Activated CD8-positive, alpha-beta T cell treated with anti-CD3 and anti-CD28 coated beads, Interleukin-2, amount 10 ng/mL, durations not matched to agents 7 days and 5 days (primary cell): ENCODE data around the gene TNKS2. TPM values are rescaled to one million over a fixed set of nuclear protein-coding genes. Genes with fewer than 3 reads are reported as not detected.

Experiments used
- ATAC-seq: fragments of 150-1000 bp; cut with Tn5 transposase; one replicate; pipeline ENCODE4 v1.10.0; 2021; ENCODE audit warnings: moderate library complexity
- CTCF ChIA-PET: fragments of 350-600 bp; sonication (Branson Sonifier 250); formaldehyde crosslinking; loops from one replicate; lab custom pipeline; 2021; ENCODE audit warnings: antibody characterized with exemption; lab: Charles Lee
- POLR2A ChIA-PET: fragments of 350-600 bp; sonication (Branson Sonifier 250); formaldehyde crosslinking; loops from one replicate; lab custom pipeline; 2021; ENCODE audit warnings: antibody characterized with exemption; lab: Charles Lee
- DNase-seq: peaks from one replicate; pipeline ENCODE4 v3.0.0-alpha.2; 2020
- H3K27ac Mint-ChIP-seq: one replicate; pipeline ENCODE4 v1.8.0; 2021; ENCODE audit warnings: mild to moderate bottlenecking, mixed read lengths
- H3K27me3 Mint-ChIP-seq: one replicate; pipeline ENCODE4 v1.8.0; 2021; ENCODE audit warnings: low read depth, mixed read lengths
- H3K36me3 Mint-ChIP-seq: one replicate; pipeline ENCODE4 v1.8.0; 2021; ENCODE audit warnings: low read depth, mixed read lengths
- H3K4me1 Mint-ChIP-seq: one replicate; pipeline ENCODE4 v1.8.0; 2021; ENCODE audit warnings: low read depth, mixed read lengths
- H3K4me3 Mint-ChIP-seq: one replicate; pipeline ENCODE4 v1.8.0; 2021; ENCODE audit warnings: mild to moderate bottlenecking, mixed read lengths
- H3K9me3 Mint-ChIP-seq: one replicate; pipeline ENCODE4 v1.8.0; 2022; ENCODE audit warnings: mixed read lengths; ENCODE audit not compliant: insufficient read depth
- total RNA-seq, 2 experiments: library from RNA; stranded (reverse); gene quantifications; one replicate each; pipeline ENCODE4 v1.2.3, GENCODE V29; 2021

Gene TNKS2
- total RNA-seq, 2 experiments from 2014 or later: 27.5 to 28.4 TPM

GRCh38 chr10:91772869-91773268, 25.4 kb upstream of the TNKS2 start:
- CTCF ChIA-PET: no interaction called here
- H3K36me3 Mint-ChIP-seq: no peaks in the 10 kb centered on the region
- no peaks in the 10 kb centered on the region for H3K9me3 Mint-ChIP-seq
- no peak overlapping the region for H3K4me3 Mint-ChIP-seq
- peaks cover 4% of the 10 kb centered on the region for H3K27me3 Mint-ChIP-seq
- no peak for ATAC-seq
- no peak overlapping the region for H3K27ac Mint-ChIP-seq
- no peak for DNase-seq
- H3K4me1 Mint-ChIP-seq: no peaks in the 10 kb centered on the region
- POLR2A ChIA-PET: no interaction called here

- CTCF ChIA-PET: interaction anchor here (1.1 to 1.6 kb wide), 2 partner anchors 16 to 138 kb away, joined by 3 to 5 read pairs; no protein-coding TSS in a partner anchor
- POLR2A ChIA-PET: no interaction called here
These were observed 23.7 kb upstream of the TNKS2 start for GRCh38 chr10:91774571-91774970.

DNA sequence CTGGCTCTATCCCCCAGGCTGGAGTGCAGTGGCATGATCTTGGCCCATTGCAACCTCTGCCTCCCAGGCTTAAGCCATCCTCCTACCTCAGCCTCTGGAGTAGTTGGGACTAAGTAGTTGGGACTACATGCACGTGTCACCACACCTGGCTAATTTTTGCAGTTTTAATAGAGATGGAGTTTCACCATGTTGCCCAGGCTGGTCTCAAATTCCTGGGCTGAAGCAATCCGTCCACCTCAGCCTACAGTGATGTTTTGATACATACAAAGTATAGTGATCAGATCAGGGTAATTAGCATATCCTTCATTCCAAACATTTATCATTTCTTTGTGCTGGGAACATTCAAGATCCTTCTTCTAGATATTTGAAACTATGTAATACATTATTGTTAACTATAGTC, 22.5 kb upstream of the TNKS2 start:
- H3K27me3 Mint-ChIP-seq: peaks cover 8% of the 10 kb centered on the region
- ChIA-PET POLR2A (no interaction called here), CTCF (no interaction called here)
- ATAC-seq: no peak
- DNase-seq: no peak
- no peak overlapping the region for H3K27ac Mint-ChIP-seq
- no peaks in the 10 kb centered on the region for H3K9me3 Mint-ChIP-seq
- H3K4me3 Mint-ChIP-seq: no peak overlapping the region
- H3K4me1 Mint-ChIP-seq: no peaks in the 10 kb centered on the region
- H3K36me3 Mint-ChIP-seq: no peaks in the 10 kb centered on the region

More at GRCh38 chr10:91774571-91774970, 23.7 kb upstream of the TNKS2 start:
- DNase-seq (no peak), ATAC-seq (no peak)
- Mint-ChIP-seq H3K4me1 (no peaks in the 10 kb centered on the region), H3K36me3 (no peaks in the 10 kb centered on the region), H3K27me3 (peaks cover 4% of the 10 kb centered on the region), H3K27ac (no peak overlapping the region), H3K9me3 (no peaks in the 10 kb centered on the region), H3K4me3 (no peak overlapping the region)

GRCh38 chr10:91776266-91776665, 22.0 kb upstream of the TNKS2 start:
- Mint-ChIP-seq H3K27me3 (peaks cover 8% of the 10 kb centered on the region), H3K9me3 (no peaks in the 10 kb centered on the region), H3K4me3 (no peak overlapping the region), H3K27ac (no peak overlapping the region), H3K4me1 (no peaks in the 10 kb centered on the region), H3K36me3 (no peaks in the 10 kb centered on the region)
- POLR2A ChIA-PET: no interaction called here
- ATAC-seq (no peak), DNase-seq (no peak)
- CTCF ChIA-PET: no interaction called here

DNA sequence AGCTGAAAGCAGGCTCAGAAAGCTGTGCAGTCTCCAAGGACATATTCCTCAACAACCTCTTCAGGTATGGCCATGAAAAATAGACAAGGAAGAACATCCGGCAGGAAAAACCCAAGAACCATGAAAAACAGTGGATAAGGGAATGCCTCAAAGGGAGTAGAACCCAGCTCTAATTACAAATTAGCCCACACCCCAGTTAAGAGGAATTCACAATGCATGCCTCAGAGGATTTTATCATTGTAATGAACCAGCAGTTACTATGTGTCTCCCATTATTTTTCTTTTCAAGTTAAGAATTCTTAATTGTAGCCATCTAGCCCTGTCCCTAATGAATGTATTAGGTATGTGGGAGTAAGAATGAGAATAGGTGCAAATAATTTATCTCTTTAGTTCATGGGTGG, 19.7 kb upstream of the TNKS2 start:
- no peak for ATAC-seq
- Mint-ChIP-seq H3K36me3 (no peaks in the 10 kb centered on the region), H3K4me3 (no peak overlapping the region), H3K27me3 (peaks cover 13% of the 10 kb centered on the region), H3K4me1 (no peaks in the 10 kb centered on the region), H3K27ac (no peak overlapping the region), H3K9me3 (no peaks in the 10 kb centered on the region)
- POLR2A ChIA-PET: no interaction called here
- DNase-seq: no peak
- CTCF ChIA-PET: no interaction called here

DNA sequence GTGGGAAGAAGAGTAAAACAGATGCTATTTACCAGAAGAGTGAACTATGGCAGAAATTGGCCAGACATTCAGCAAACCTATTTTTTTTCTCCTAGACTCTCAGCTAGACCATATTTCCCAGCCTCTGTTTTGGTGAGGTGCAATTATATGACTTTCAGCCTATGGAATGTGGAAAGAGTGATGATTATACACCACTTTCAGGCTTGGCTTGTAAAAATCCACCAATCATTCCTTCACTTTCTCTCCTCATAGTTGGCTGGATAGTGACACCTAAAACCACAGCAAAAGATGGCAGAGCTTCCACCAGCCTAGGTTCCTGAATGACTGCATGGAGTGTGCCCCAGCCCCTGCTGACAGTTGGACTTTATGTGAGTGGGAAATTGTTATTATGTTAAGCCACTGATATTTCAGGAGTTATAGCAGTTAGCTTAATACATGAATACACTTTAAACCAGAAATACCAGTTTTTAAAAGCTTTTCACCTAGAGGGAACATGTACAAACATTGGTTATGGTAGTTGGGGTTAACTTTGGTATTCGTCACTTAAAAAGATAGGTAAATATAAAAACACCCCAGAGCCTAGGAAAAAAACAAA, 19.1 kb upstream of the TNKS2 start:
- DNase-seq: no peak
- Mint-ChIP-seq H3K4me1 (no peaks in the 10 kb centered on the region), H3K9me3 (no peaks in the 10 kb centered on the region), H3K27ac (no peak overlapping the region), H3K4me3 (no peak overlapping the region), H3K27me3 (peaks cover 12% of the 10 kb centered on the region), H3K36me3 (no peaks in the 10 kb centered on the region)
- POLR2A ChIA-PET: no interaction called here
- ATAC-seq: no peak
- CTCF ChIA-PET: no interaction called here

DNA sequence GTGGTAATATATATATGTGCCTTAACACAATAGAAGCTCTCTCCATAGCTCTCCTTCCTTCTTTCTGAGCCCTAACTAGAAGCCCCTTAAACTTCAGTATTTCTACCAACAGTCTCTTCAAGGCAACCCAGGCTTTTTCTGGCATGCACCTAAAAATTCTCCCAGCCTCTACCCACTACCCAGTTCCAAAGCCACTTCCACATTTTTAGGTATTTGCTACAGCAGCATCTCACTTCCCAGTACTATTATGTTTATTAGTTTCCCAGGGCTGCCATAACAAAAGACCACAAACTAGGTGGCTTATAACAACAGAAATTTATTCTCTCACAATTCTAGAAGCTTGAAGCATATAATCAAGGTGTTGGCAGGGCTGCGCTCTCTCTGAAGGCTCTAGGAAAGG, 15.7 kb upstream of the TNKS2 start:
- no peaks in the 10 kb centered on the region for H3K36me3 Mint-ChIP-seq
- POLR2A ChIA-PET: no interaction called here
- ATAC-seq: no peak
- CTCF ChIA-PET: no interaction called here
- no peaks in the 10 kb centered on the region for H3K4me1 Mint-ChIP-seq
- no peak for DNase-seq
- H3K27ac Mint-ChIP-seq: no peak overlapping the region
- no peaks in the 10 kb centered on the region for H3K9me3 Mint-ChIP-seq
- peaks cover 14% of the 10 kb centered on the region for H3K27me3 Mint-ChIP-seq
- H3K4me3 Mint-ChIP-seq: no peak overlapping the region

GRCh38 chr10:91785830-91786229, 12.4 kb upstream of the TNKS2 start:
- no peak overlapping the region for H3K4me3 Mint-ChIP-seq
- CTCF ChIA-PET: interaction anchor here (1.6 kb wide), 1 partner anchor 10 kb away, joined by 4 read pairs; no protein-coding TSS in a partner anchor
- H3K36me3 Mint-ChIP-seq: no peaks in the 10 kb centered on the region
- no peak overlapping the region for H3K27ac Mint-ChIP-seq
- ATAC-seq (no peak), DNase-seq (no peak)
- peaks cover 8% of the 10 kb centered on the region for H3K27me3 Mint-ChIP-seq
- POLR2A ChIA-PET: no interaction called here
- no peaks in the 10 kb centered on the region for H3K4me1 Mint-ChIP-seq
- no peaks in the 10 kb centered on the region for H3K9me3 Mint-ChIP-seq

- POLR2A ChIA-PET: interaction anchor here (0.5 kb wide), 1 partner anchor 322 kb away, joined by 3 read pairs; no protein-coding TSS in a partner anchor
These were observed 11.0 kb upstream of the TNKS2 start for GRCh38 chr10:91787258-91787657.

GRCh38 chr10:91787810-91788209, 10.4 kb upstream of the TNKS2 start:
- POLR2A ChIA-PET: no interaction called here
- Mint-ChIP-seq H3K4me1 (no peaks in the 10 kb centered on the region), H3K27me3 (peaks cover 8% of the 10 kb centered on the region), H3K27ac (no peak overlapping the region), H3K4me3 (no peak overlapping the region), H3K9me3 (no peaks in the 10 kb centered on the region), H3K36me3 (no peaks in the 10 kb centered on the region)
- ATAC-seq (no peak), DNase-seq (no peak)
- CTCF ChIA-PET: no interaction called here

More at GRCh38 chr10:91787258-91787657, 11.0 kb upstream of the TNKS2 start:
- ATAC-seq: no peak
- Mint-ChIP-seq H3K27ac (no peak overlapping the region), H3K4me3 (no peak overlapping the region), H3K36me3 (no peaks in the 10 kb centered on the region), H3K4me1 (no peaks in the 10 kb centered on the region), H3K27me3 (peaks cover 8% of the 10 kb centered on the region), H3K9me3 (no peaks in the 10 kb centered on the region)
- CTCF ChIA-PET: no interaction called here
- no peak for DNase-seq

DNA sequence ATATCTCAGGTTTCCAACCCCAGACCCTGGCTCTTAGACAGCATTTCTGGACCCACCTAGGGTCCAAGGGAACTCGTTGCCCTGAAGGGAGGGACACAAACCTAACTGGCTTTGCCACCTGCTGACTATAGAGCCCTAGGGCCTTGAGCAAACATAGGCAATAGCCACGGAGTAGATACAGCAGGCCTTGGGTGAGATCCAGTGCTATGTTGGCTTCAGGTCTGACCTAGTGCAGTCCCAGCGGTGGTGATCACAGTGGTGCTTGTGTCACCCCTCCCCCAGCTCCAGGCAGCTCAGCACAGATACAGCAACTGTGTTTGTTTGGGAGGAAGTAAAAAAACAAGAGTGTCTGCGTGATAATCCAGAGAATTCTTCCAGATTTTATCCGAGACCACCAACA, 9.7 kb upstream of the TNKS2 start:
- no peaks in the 10 kb centered on the region for H3K9me3 Mint-ChIP-seq
- H3K4me3 Mint-ChIP-seq: no peak overlapping the region
- no peak overlapping the region for H3K27ac Mint-ChIP-seq
- H3K36me3 Mint-ChIP-seq: no peaks in the 10 kb centered on the region
- H3K27me3 Mint-ChIP-seq: peaks cover 2% of the 10 kb centered on the region
- no peak for ATAC-seq
- DNase-seq: no peak
- ChIA-PET POLR2A (no interaction called here), CTCF (no interaction called here)
- no peaks in the 10 kb centered on the region for H3K4me1 Mint-ChIP-seq

- peak; percentile 52 for ATAC-seq
- POLR2A ChIA-PET: interaction anchor here (0.6 to 2.0 kb wide), 5 partner anchors 111 to 498 kb away, joined by 3 to 12 read pairs (median 4); partner anchors contain the start of gene BTAF1
- CTCF ChIA-PET: interaction anchor here (1.0 to 2.4 kb wide), 7 partner anchors 11 to 499 kb away, joined by 3 to 12 read pairs (median 4); partner anchors contain the start of genes BTAF1 and FGFBP3
- no peaks in the 10 kb centered on the region for H3K27me3 Mint-ChIP-seq
- peak; percentile 73 for DNase-seq
- H3K4me3 Mint-ChIP-seq: peak overlapping the region; percentile 78
- peak overlapping the region; percentile 88 for H3K27ac Mint-ChIP-seq
- H3K9me3 Mint-ChIP-seq: no peaks in the 10 kb centered on the region
- H3K4me1 Mint-ChIP-seq: peaks cover 36% of the 10 kb centered on the region
- peaks cover 20% of the 10 kb centered on the region for H3K36me3 Mint-ChIP-seq
These were observed 1.7 kb upstream of the TNKS2 start for GRCh38 chr10:91796331-91797047.
